ENCODE data around the gene ZNF668.

ZNF668 gene

GRCh38 chr16:31076319-31076718 lies 2.3 kb upstream of the ZNF668 start:
- TF ChIP-seq CTCF (IDR thresholded peaks at IDR 0.05; ENCODE audit: low read length, missing control alignments), result no peak
- DNase-seq (ENCODE audit: low read depth), result no peak
- no peak overlapping the region for H3K4me3 ChIP-seq (replicated peaks; ENCODE audit: low read depth, low read length)

GRCh38 chr16:31074814-31075183 lies 759 bp upstream of the ZNF668 start:
- no peak for TF ChIP-seq CTCF (IDR thresholded peaks at IDR 0.05; ENCODE audit: low read length, missing control alignments)
- H3K4me3 ChIP-seq (replicated peaks; ENCODE audit: low read depth, low read length), result peak overlapping the region; percentile 99
- peak; percentile 18 for DNase-seq (ENCODE audit: low read depth)

- peak; percentile 91 for DNase-seq (ENCODE audit: low read depth)
- H3K4me3 ChIP-seq (replicated peaks; ENCODE audit: low read depth, low read length), result peak overlapping the region; percentile 99
- no peak for TF ChIP-seq CTCF (IDR thresholded peaks at IDR 0.05; ENCODE audit: low read length, missing control alignments)
Measured at GRCh38 chr16:31073142-31073969, 684 bp downstream of the ZNF668 start.

GRCh38 chr16:31072540-31073141 lies 1.4 kb downstream of the ZNF668 start:
- peak; percentile 45 for DNase-seq (ENCODE audit: low read depth)
- no peak for TF ChIP-seq CTCF (IDR thresholded peaks at IDR 0.05; ENCODE audit: low read length, missing control alignments)
- peak overlapping the region; percentile 99 for H3K4me3 ChIP-seq (replicated peaks; ENCODE audit: low read depth, low read length)

- peak; percentile 52 for DNase-seq (ENCODE audit: low read depth)
- TF ChIP-seq CTCF (IDR thresholded peaks at IDR 0.05; ENCODE audit: low read length, missing control alignments), result no peak
- H3K4me3 ChIP-seq (replicated peaks; ENCODE audit: low read depth, low read length), result peak overlapping the region; percentile 99
Measured at GRCh38 chr16:31071861-31072260, 2.2 kb downstream of the ZNF668 start.

- TF ChIP-seq CTCF (IDR thresholded peaks at IDR 0.05; ENCODE audit: low read length, missing control alignments), result no peak
- no peak for DNase-seq (ENCODE audit: low read depth)
Measured at GRCh38 chr16:31067342-31067741, 6.7 kb downstream of the ZNF668 start.

More at GRCh38 chr16:31067342-31067741, 6.7 kb downstream of the ZNF668 start:
- no peak overlapping the region for H3K4me3 ChIP-seq (replicated peaks; ENCODE audit: low read depth, low read length)
